Measurements from ENCODE around the gene RUNX3.

Gene RUNX3

DNA sequence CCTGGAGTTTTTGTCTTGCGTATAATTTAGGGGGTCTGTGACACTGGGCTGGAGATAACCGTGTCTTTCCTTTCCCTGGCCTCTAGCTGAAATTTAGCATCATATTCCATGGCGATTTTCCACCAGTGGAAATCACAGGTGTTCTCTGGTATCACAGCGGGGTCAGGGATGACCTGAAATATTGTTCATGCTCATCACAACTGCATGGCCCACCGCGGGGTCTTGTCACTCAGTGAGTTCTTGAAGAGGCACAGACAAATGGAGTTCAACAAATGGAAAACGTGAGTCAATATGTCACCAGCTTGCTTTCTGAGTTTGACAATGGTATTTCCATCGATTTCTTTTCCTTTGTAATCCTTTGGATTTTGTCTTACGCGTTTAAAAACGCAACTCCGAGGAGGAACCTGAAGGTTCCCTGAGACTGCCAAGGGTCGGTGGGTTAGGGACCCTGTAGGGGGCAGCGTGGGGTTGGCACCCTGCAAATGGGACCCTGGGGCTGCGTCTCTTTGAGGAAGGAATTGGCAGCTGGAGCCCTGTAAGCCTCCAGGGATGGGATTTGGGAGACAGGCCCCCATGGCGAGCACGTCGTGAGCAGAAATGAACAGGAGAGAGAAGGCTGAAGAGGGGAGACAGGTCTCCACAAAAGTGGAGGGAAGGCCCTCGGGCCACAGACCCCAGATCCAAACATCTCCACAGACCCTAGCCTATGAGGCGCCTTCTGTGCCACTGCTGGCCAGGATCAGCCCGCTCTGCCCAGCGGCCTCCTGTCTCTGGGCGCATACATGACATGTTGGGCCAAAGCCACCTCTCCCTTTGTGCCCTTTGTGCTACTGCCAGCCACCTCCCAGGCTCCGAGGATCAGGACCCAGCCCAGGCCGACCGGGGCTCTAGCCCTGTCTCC lies 32.1 kb upstream of the RUNX3 start:
- TF ChIP-seq, protein P1, sequence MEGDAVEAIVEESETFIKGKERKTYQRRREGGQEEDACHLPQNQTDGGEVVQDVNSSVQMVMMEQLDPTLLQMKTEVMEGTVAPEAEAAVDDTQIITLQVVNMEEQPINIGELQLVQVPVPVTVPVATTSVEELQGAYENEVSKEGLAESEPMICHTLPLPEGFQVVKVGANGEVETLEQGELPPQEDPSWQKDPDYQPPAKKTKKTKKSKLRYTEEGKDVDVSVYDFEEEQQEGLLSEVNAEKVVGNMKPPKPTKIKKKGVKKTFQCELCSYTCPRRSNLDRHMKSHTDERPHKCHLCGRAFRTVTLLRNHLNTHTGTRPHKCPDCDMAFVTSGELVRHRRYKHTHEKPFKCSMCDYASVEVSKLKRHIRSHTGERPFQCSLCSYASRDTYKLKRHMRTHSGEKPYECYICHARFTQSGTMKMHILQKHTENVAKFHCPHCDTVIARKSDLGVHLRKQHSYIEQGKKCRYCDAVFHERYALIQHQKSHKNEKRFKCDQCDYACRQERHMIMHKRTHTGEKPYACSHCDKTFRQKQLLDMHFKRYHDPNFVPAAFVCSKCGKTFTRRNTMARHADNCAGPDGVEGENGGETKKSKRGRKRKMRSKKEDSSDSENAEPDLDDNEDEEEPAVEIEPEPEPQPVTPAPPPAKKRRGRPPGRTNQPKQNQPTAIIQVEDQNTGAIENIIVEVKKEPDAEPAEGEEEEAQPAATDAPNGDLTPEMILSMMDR (IDR thresholded peaks at IDR 0.05; ENCODE audit: low read depth, low read length) = no peak
- no peak overlapping the region for H3K4me3 ChIP-seq (replicated peaks in 1 of 2; ENCODE audit: low read depth in 2 of 2, low read length in 2 of 2)
- DNase-seq (ENCODE audit: low read depth in 2 of 2) = no peak

DNA sequence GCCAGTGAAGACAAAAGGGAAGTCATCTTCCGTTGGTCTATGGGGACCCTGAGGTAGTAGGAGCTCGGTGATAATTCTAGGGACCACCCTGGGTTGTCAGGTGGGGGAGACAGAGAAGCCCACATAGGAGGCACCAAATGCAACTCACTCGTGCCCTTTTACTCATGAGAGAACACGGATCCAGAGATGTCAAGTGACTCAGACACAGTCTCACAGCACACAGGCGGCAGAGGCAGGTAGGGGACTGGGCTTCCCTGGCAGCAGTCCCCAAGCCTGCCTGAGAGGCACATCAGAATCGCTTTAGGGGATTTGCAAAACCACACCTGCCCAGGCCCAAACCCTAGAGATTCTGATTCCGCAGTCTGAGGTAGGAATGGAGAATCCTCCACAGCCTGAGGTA lies 31.3 kb upstream of the RUNX3 start:
- DNase-seq (ENCODE audit: low read depth in 2 of 2) = no peak
- TF ChIP-seq, protein P1 (IDR thresholded peaks at IDR 0.05; ENCODE audit: low read depth, low read length) = no peak
- no peak overlapping the region for H3K4me3 ChIP-seq (replicated peaks in 1 of 2; ENCODE audit: low read depth in 2 of 2, low read length in 2 of 2)

DNA sequence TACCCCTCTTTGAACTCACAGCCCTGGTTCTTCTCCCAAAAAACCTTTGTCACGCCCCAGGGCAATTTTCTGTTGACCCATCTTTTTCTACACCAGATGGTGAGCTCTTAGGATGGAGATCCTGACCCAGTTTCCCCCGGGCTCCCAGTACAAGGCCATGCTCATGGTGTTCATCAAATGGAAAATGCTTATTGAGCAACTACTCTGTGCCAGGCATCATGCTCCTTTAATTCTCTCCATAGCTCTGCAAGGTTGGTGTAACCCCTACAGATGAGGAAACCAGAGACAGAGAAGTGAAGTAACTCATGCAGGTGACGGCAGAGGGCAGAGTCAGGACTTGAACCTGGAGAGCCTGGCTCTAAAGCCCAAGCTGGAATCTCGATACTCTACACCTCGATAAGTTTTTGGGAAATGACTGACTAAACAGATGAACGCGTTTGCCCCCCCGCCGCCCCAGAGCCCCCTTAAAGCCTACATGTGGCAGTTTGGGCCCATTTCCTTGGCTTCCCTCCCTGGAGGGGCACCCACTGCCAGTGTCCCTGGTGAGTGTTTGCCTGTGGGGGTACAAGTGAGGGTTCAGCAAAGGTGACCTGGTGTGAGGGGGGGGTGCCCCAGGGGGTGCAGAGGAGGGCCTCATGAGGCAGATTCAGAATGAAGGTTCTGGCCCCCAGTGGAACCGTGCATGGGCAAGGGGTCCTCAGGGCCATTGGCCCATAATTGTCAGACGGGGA lies 30.2 kb upstream of the RUNX3 start:
- H3K4me3 ChIP-seq (replicated peaks in 1 of 2; ENCODE audit: low read depth in 2 of 2, low read length in 2 of 2) = no peak overlapping the region
- DNase-seq (ENCODE audit: low read depth in 2 of 2) = no peak
- TF ChIP-seq, protein P1 (IDR thresholded peaks at IDR 0.05; ENCODE audit: low read depth, low read length) = no peak

DNA sequence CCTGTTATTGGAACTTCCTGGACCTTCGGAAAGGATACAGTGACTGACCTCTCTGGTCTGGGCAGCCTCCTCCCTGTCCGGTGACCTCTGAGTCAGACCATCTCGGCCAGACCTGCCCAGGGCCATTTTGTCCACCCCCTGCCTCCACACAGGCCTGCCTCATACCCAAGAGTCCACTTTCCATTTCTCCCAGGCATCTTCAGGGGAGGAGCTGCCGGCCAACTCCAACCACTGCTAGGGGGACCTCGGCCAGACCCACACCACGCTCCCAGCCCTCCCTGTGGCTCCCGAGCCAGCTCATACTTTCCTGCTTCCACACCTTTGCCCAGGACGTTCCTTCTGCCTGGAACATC lies 29.5 kb upstream of the RUNX3 start:
- TF ChIP-seq, protein P1 (IDR thresholded peaks at IDR 0.05; ENCODE audit: low read depth, low read length) = no peak
- peak in 1 of 2 donors; percentile 5 for DNase-seq (ENCODE audit: low read depth in 2 of 2)
- H3K4me3 ChIP-seq (replicated peaks in 1 of 2; ENCODE audit: low read depth in 2 of 2, low read length in 2 of 2) = no peak overlapping the region

DNA sequence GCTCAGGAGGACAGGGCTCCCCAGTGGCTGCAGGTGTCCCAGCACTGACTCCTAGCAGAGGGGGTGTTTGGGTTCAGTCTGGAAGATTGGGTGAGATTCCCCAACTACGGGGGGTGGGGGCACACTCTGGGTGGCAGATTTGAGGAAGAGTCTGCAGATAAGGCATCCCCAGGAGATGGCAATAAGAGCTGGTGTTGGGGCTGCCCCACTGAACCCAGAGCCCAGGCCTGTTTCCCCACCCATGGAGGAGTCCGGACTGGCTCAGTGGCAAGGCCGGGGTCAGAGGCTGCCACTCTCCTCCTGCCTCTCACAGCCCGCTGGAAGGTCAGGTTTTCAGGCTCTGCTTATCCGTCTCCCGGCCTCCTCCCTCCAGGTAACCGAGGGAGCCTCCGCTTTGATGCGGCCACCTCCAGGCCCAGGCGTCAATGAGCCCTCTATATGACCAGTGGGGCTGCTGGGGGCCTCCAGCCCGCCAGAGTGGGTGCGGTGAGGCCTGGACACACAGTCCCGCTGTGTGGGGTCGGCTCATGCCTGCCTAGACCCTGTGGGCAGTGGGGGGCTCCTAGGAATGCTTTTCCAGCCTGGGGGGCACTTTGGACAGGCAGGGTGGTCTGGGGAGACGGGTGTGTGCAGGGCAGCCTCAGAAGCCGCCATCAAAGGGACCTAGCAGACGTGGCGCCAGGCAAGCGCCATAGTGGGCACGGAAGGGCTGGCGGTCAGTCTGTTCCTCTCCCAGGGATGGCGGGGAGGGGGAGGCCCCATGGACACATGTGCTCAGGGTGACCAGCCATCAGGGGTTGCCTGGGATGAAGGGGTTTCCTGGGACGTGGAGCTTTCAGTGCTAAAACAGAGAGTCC lies 28.9 kb upstream of the RUNX3 start:
- no peak overlapping the region for H3K4me3 ChIP-seq (replicated peaks in 1 of 2; ENCODE audit: low read depth in 2 of 2, low read length in 2 of 2)
- no peak for DNase-seq (ENCODE audit: low read depth in 2 of 2)
- TF ChIP-seq, protein P1 (IDR thresholded peaks at IDR 0.05; ENCODE audit: low read depth, low read length) = no peak
